ENCODE measurements around the gene DNAJC24. TPM values are rescaled to one million over a fixed set of nuclear protein-coding genes. Genes with fewer than 3 reads are reported as not detected.

Gene DNAJC24
- total and polyA plus RNA-seq, 4 experiments from 2014 or later: 11.5 to 27.1 (median 20.3) TPM

GRCh38 chr11:31478223-31478590 lies 108.5 kb downstream of the DNAJC24 start:
- H3K27me3 ChIP-seq (ENCODE audit: insufficient read depth, low read length): no peaks in the 10 kb centered on the region
- H3K27ac ChIP-seq (ENCODE audit: low read depth, low read length): no peak overlapping the region
- Mint-ChIP-seq H3K27me3 (no peaks in the 10 kb centered on the region), H3K27ac (no peak overlapping the region), H3K9me3 (no peaks in the 10 kb centered on the region), H3K36me3 (peaks cover 1 to 4% of the 10 kb centered on the region in 2 donors), H3K4me1 (peaks cover 0 to 2% (median under 1%) of the 10 kb centered on the region in 4 donors), H3K4me3 (no peak overlapping the region)
- DNase-seq: no peak
- POLR2A ChIA-PET (ENCODE audit: partially characterized antibody): no interaction called here
- CTCF ChIA-PET (ENCODE audit: partially characterized antibody): no interaction called here
- no peak overlapping the region for H3K4me3 ChIP-seq (ENCODE audit: low read length in 2 of 2)
- H3K36me3 ChIP-seq (ENCODE audit: insufficient read depth, low read length): no peaks in the 10 kb centered on the region
- no peaks in the 10 kb centered on the region for H3K4me1 ChIP-seq (ENCODE audit: insufficient read depth, low read length)
- no peaks in the 10 kb centered on the region for H3K9me3 ChIP-seq (ENCODE audit: control insufficient read depth in 1 of 2, low read length in 2 of 2)
- intact Hi-C loops (cut with micrococcal nuclease): no loop called here

GRCh38 chr11:31479066-31479465 lies 109.4 kb downstream of the DNAJC24 start:
- H3K36me3 Mint-ChIP-seq: peaks cover 1 to 4% of the 10 kb centered on the region in 2 donors
- intact Hi-C loops (cut with micrococcal nuclease): no loop called here

DNA sequence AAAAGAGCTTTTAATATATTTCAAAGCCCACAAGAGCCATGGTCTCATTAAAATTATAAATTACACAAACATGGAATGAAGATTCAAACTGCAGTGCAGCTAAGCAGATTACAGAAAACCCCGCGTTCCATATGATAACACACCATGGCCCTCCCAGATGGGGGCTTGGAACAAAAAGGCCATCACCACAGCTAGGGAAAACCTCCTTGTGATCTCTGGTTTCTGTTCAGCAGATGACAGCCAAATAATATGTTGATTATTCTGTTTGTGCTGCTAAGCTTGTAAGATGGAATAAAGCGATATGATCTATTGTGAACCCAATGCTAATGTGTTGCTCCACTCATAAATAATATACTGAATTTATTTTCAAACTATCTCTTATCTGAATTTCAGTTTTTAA lies 111.3 kb downstream of the DNAJC24 start:
- H3K4me1 ChIP-seq (ENCODE audit: insufficient read depth, low read length): no peaks in the 10 kb centered on the region
- Mint-ChIP-seq H3K27me3 (no peaks in the 10 kb centered on the region), H3K27ac (no peak overlapping the region), H3K36me3 (peaks cover 0 to 1% of the 10 kb centered on the region in 2 donors), H3K4me1 (peaks cover 0 to 6% (median under 1%) of the 10 kb centered on the region in 4 donors), H3K9me3 (no peaks in the 10 kb centered on the region), H3K4me3 (no peak overlapping the region)
- no peak overlapping the region for H3K4me3 ChIP-seq (ENCODE audit: low read length in 2 of 2)
- ChIA-PET POLR2A (ENCODE audit: partially characterized antibody) (no interaction called here), CTCF (ENCODE audit: partially characterized antibody) (no interaction called here)
- H3K27me3 ChIP-seq (ENCODE audit: insufficient read depth, low read length): no peaks in the 10 kb centered on the region
- no peak for DNase-seq
- intact Hi-C loops (cut with micrococcal nuclease): no loop called here
- H3K27ac ChIP-seq (ENCODE audit: low read depth, low read length): no peak overlapping the region
- H3K36me3 ChIP-seq (ENCODE audit: insufficient read depth, low read length): no peaks in the 10 kb centered on the region
- no peaks in the 10 kb centered on the region for H3K9me3 ChIP-seq (ENCODE audit: control insufficient read depth in 1 of 2, low read length in 2 of 2)

More at GRCh38 chr11:31479066-31479465, 109.4 kb downstream of the DNAJC24 start:
- DNase-seq: no peak
- no peaks in the 10 kb centered on the region for H3K36me3 ChIP-seq (ENCODE audit: insufficient read depth, low read length)
- no peak overlapping the region for H3K27ac ChIP-seq (ENCODE audit: low read depth, low read length)
- no peak overlapping the region for H3K27ac Mint-ChIP-seq
- no peak overlapping the region for H3K4me3 Mint-ChIP-seq
- no peaks in the 10 kb centered on the region for H3K27me3 Mint-ChIP-seq
- no peaks in the 10 kb centered on the region for H3K27me3 ChIP-seq (ENCODE audit: insufficient read depth, low read length)
- CTCF ChIA-PET (ENCODE audit: partially characterized antibody): no interaction called here
- no peaks in the 10 kb centered on the region for H3K9me3 Mint-ChIP-seq
- POLR2A ChIA-PET (ENCODE audit: partially characterized antibody): no interaction called here
- no peaks in the 10 kb centered on the region for H3K4me1 ChIP-seq (ENCODE audit: insufficient read depth, low read length)
- H3K4me3 ChIP-seq (ENCODE audit: low read length in 2 of 2): no peak overlapping the region
- H3K4me1 Mint-ChIP-seq: peaks cover 0 to 2% (median under 1%) of the 10 kb centered on the region in 4 donors
- no peaks in the 10 kb centered on the region for H3K9me3 ChIP-seq (ENCODE audit: control insufficient read depth in 1 of 2, low read length in 2 of 2)

Other genes with a start within 250 kb of the DNAJC24 start
- gene DCDC1, start 121 bp upstream of the DNAJC24 start, total RNA-seq: under 1 TPM; 0.17 to 0.29 TPM
- gene DCDC1, start 121 bp upstream of the DNAJC24 start, polyA plus RNA-seq: under 1 TPM in 1 of 2 donors, not detected in 1; 0.14 TPM
- 10 to 100 TPM; 16.3 to 17.0 TPM for gene IMMP1L, start 139.8 kb downstream of the DNAJC24 start, total RNA-seq
- gene IMMP1L, start 139.8 kb downstream of the DNAJC24 start, polyA plus RNA-seq: 10 to 100 TPM; 45.0 to 47.6 TPM
- gene ELP4, start 139.9 kb downstream of the DNAJC24 start, total RNA-seq: 10 to 100 TPM; 18.6 to 19.6 TPM
- gene ELP4, start 139.9 kb downstream of the DNAJC24 start, polyA plus RNA-seq: 10 to 100 TPM; 18.1 to 29.0 TPM

All from CD4-positive, alpha-beta memory T cell (primary cell).